ENCODE results near the gene ZC3H18. TPM values are rescaled to one million over a fixed set of nuclear protein-coding genes. Genes with fewer than 3 reads are reported as not detected.

The ZC3H18 gene
- total and polyA plus RNA-seq, 2 of the 4 experiments (the other 2 are of a cell fraction), result 3.4 to 21.3 TPM

DNA sequence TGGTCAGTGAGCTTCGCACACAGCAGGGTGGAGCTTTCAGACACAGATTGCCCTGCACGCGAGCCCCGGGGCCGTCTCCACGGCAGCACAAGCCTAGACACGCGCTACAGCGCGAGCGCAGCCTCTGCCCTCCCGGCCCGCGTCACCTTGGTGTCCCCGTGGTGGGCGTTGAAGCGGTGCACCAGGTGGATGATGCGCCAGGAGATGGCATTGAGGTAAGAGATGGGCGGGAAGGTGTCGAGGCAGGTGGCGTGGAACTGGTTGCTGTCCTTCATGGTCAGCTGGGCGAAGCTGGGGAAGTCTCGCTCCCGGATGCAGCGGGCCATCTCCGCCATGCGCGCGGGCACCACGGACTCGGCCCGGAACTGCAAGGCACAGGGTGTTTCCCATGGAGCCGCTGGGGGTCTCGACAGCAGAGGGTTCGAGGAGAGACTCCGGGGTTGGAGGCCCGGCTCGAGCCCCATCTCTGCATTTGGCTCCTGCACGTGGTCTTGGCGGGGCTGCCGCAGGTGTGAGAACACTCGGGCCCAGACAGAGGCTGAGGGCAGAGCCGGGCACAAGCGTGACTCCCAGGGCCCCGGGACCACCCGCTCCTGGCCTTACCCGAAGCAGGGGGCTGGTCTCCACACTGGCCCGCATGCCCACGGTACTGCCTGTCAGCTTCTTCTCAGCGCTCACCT, 85.0 kb downstream of the ZC3H18 start:
- Histone ChIP-seq H3K4me1 (ENCODE audit: control insufficient read depth, insufficient read depth, low read length) (peaks cover 5% of the 10 kb centered on the region; the same call in 1 of the 2 replicates), H2AK5ac (ENCODE audit: low read depth, low read length) (no peak overlapping the region), H3K4ac (ENCODE audit: low read depth, low read length) (no peak overlapping the region), H2AFZ (replicated peaks; ENCODE audit: low read length, poor library complexity) (no peak overlapping the region), H3K14ac (replicated peaks; ENCODE audit: low read depth, low read length) (no peak overlapping the region), H4K20me1 (ENCODE audit: insufficient read depth, low read length) (peaks cover 5% of the 10 kb centered on the region; the same call in 1 of the 2 replicates), H4K5ac (ENCODE audit: low read depth, low read length) (no peak overlapping the region), H3K36me3 (ENCODE audit: control insufficient read depth, insufficient read depth, low read length) (peaks cover 13% of the 10 kb centered on the region), H3K4me2 (ENCODE audit: low read depth, low read length) (no peak overlapping the region), H2BK5ac (ENCODE audit: low read depth, low read length, poor library complexity, severe bottlenecking) (no peak overlapping the region), H3K9me3 (ENCODE audit: control insufficient read depth, insufficient read depth, low read length) (no peaks in the 10 kb centered on the region), H2BK15ac (ENCODE audit: low read depth, low read length) (no peak overlapping the region), H3K4me3 (ENCODE audit: insufficient read depth, low read depth, low read length) (no peak overlapping the region), H4K8ac (ENCODE audit: low read depth in 2 of 2, low read length in 2 of 2) (no peak overlapping the region), H2BK120ac (ENCODE audit: low read depth, low read length) (no peak overlapping the region), H2AK9ac (replicated peaks; ENCODE audit: low read depth, low read length, poor library complexity) (no peak overlapping the region), H3K9me1 (ENCODE audit: insufficient read depth, low read length) (no peaks in the 10 kb centered on the region), H2BK20ac (ENCODE audit: low read depth, low read length) (no peak overlapping the region), H3K56ac (ENCODE audit: extremely low read depth, insufficient read depth, low read length) (no peak overlapping the region), H3K79me1 (ENCODE audit: low read depth in 1 of 2, low read length in 2 of 2) (peaks cover 0 to 26% of the 10 kb centered on the region in 2 experiments; a peak in 3 of 4 replicates), H3K23ac (ENCODE audit: low read depth, low read length) (no peak overlapping the region), H4K91ac (ENCODE audit: insufficient read depth, low read depth, low read length) (no peak overlapping the region), H3K27me3 (ENCODE audit: control insufficient read depth, insufficient read depth, low read length) (no peaks in the 10 kb centered on the region), H3K27ac (ENCODE audit: insufficient read depth, low read length) (no peak overlapping the region), H3K18ac (ENCODE audit: low read depth, low read length) (no peak overlapping the region), H3K9ac (ENCODE audit: low read depth, low read length) (no peak overlapping the region)
- in situ Hi-C loops (cut with MboI; ENCODE audit: low sequenced_read_pairs), result no loop called here
- CTCF ChIA-PET, result no interaction called here
- DNase-seq, result no peak
- POLR2A ChIA-PET (ENCODE audit: unreplicated experiment), result no interaction called here
- TF ChIP-seq, protein P1, sequence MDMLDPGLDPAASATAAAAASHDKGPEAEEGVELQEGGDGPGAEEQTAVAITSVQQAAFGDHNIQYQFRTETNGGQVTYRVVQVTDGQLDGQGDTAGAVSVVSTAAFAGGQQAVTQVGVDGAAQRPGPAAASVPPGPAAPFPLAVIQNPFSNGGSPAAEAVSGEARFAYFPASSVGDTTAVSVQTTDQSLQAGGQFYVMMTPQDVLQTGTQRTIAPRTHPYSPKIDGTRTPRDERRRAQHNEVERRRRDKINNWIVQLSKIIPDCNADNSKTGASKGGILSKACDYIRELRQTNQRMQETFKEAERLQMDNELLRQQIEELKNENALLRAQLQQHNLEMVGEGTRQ (IDR thresholded peaks at IDR 0.05; ENCODE audit: low read depth, low read length), result no peak
- dilution Hi-C loops (cut with HindIII; ENCODE audit: low sequenced_read_pairs, unreplicated experiment), result no loop called here
- ATAC-seq (ENCODE audit: low read depth), result no peak
- 96% methylated on average over 43 of the region's 50 CpGs; no CpG with 5 or more reads in 1 of the 2 experiments for WGBS, 2 experiments (ENCODE audit: extremely low coverage in 2 of 2, insufficient read length in 1 of 2)
- BruUV-seq (replicated peaks), result no TSS peak
- intact Hi-C loops (cut with micrococcal nuclease), result no loop called here
